ENCODE measurements around the gene TAPT1.
"Not testable (repeated sequence)": the region's sequence is repeated elsewhere in the genome, so short reads cannot be mapped to it uniquely, and the experiment has no call there.

Gene TAPT1

GRCh38 chr4:16206848-16207247 is 19.4 kb downstream of the TAPT1 start:
- DNase-seq, result no peak

- no peak for DNase-seq
These were observed 20.0 kb downstream of the TAPT1 start for GRCh38 chr4:16206301-16206700.

GRCh38 chr4:16205298-16206164 is 20.7 kb downstream of the TAPT1 start:
- DNase-seq, result no peak

- no peak for DNase-seq
These were observed 21.8 kb downstream of the TAPT1 start for GRCh38 chr4:16204505-16204904.

GRCh38 chr4:16203083-16203482 is 23.2 kb downstream of the TAPT1 start:
- DNase-seq, result no peak

GRCh38 chr4:16202598-16202997 is 23.7 kb downstream of the TAPT1 start:
- DNase-seq, result no peak

GRCh38 chr4:16199093-16199492 is 27.2 kb downstream of the TAPT1 start:
- no peak for DNase-seq

- no peak for DNase-seq
These were observed 28.2 kb downstream of the TAPT1 start for GRCh38 chr4:16197876-16198665.

GRCh38 chr4:16196482-16197393 is 29.5 kb downstream of the TAPT1 start:
- no peak for DNase-seq

- DNase-seq, result no peak
These were observed 31.1 kb downstream of the TAPT1 start for GRCh38 chr4:16195209-16195608.

- not testable (repeated sequence) for DNase-seq
These were observed 31.5 kb downstream of the TAPT1 start for GRCh38 chr4:16194798-16195197.

GRCh38 chr4:16194214-16194613 is 32.1 kb downstream of the TAPT1 start:
- DNase-seq, result no peak

GRCh38 chr4:16192631-16193518 is 33.4 kb downstream of the TAPT1 start:
- no peak for DNase-seq

GRCh38 chr4:16192057-16192456 is 34.2 kb downstream of the TAPT1 start:
- DNase-seq, result no peak

- DNase-seq, result no peak
These were observed 38.8 kb downstream of the TAPT1 start for GRCh38 chr4:16187455-16187854.

- no peak for DNase-seq
These were observed 39.3 kb downstream of the TAPT1 start for GRCh38 chr4:16186986-16187385.

GRCh38 chr4:16183604-16184003 is 42.7 kb downstream of the TAPT1 start:
- no peak for DNase-seq

- DNase-seq, result no peak
These were observed 49.6 kb downstream of the TAPT1 start for GRCh38 chr4:16176621-16177020.

GRCh38 chr4:16171831-16172230 is 54.4 kb downstream of the TAPT1 start:
- DNase-seq, result no peak

- DNase-seq, result no peak
These were observed 56.8 kb downstream of the TAPT1 start for GRCh38 chr4:16169490-16169889.

- DNase-seq, result no peak
These were observed 57.4 kb downstream of the TAPT1 start for GRCh38 chr4:16168710-16169388.
